RWPE1 (cell line): Measurements from ENCODE around the gene STON1.
"Not testable (repeated sequence)": the region's sequence is repeated elsewhere in the genome, so short reads cannot be mapped to it uniquely, and the experiment has no call there.

Source experiments
- CTCF ChIA-PET: fragments of 350-600 bp; sonication (Branson Sonifier 250); formaldehyde crosslinking; extraction: SDS; loops from one replicate; lab custom pipeline; 2021; lab: Yijun Ruan, JAX
- POLR2A ChIA-PET: fragments of 400-600 bp; formaldehyde crosslinking; extraction: SDS; loops from one replicate; lab custom pipeline; 2020; ENCODE audit warnings: antibody characterized with exemption; ENCODE audit not compliant: low non-redundant PET; lab: Yijun Ruan, JAX
- DNase-seq: peaks from one replicate; pipeline ENCODE4 v3.0.0; 2012; ENCODE audit warnings: low spot score
- H3K27ac ChIP-seq: fragments of 450-650 bp; 2 replicates; pipeline ENCODE4 v1.5.1; 2017
- CTCF ChIP-seq: fragments of 450-650 bp; conservative IDR thresholded peaks from 2 replicates; pipeline ENCODE4 v1.5.1; 2017; ENCODE audit warnings: low read depth, mild to moderate bottlenecking

Gene STON1

GRCh38 chr2:48600204-48600813, 70.4 kb downstream of the STON1 start:
- TF ChIP-seq CTCF: peak; percentile 78
- no peak overlapping the region for H3K27ac ChIP-seq
- peak; percentile 21 for DNase-seq
- POLR2A ChIA-PET: no interaction called here
- CTCF ChIA-PET: interaction anchor here (0.5 to 1.2 kb wide), 9 partner anchors 10 to 1802 kb away, joined by 3 to 5 read pairs (median 3); no protein-coding TSS in a partner anchor

- ChIA-PET CTCF (interaction anchor here (0.5 to 0.7 kb wide), 6 partner anchors 13 to 1801 kb away, joined by 3 to 5 read pairs (median 3); no protein-coding TSS in a partner anchor), POLR2A (no interaction called here)
- H3K27ac ChIP-seq: no peak overlapping the region
- DNase-seq: no peak
- TF ChIP-seq CTCF: no peak
Observed at GRCh38 chr2:48600917-48601316, 71.0 kb downstream of the STON1 start.

- CTCF ChIA-PET: no interaction called here
- peak; percentile 13 for DNase-seq
- H3K27ac ChIP-seq: no peak overlapping the region
- no peak; the same call in 1 of the 2 replicates for TF ChIP-seq CTCF
- POLR2A ChIA-PET: no interaction called here
Observed at GRCh38 chr2:48601349-48601748, 71.4 kb downstream of the STON1 start.

- ChIA-PET CTCF (no interaction called here), POLR2A (no interaction called here)
- TF ChIP-seq CTCF: no peak
- no peak for DNase-seq
- H3K27ac ChIP-seq: no peak overlapping the region
Observed at GRCh38 chr2:48605482-48606175, 75.7 kb downstream of the STON1 start.

- TF ChIP-seq CTCF: no peak
- ChIA-PET POLR2A (no interaction called here), CTCF (no interaction called here)
- H3K27ac ChIP-seq: no peak overlapping the region
- no peak for DNase-seq
Observed at GRCh38 chr2:48607307-48608014, 77.5 kb downstream of the STON1 start.

GRCh38 chr2:48613211-48613610, 83.3 kb downstream of the STON1 start:
- no peak for TF ChIP-seq CTCF
- ChIA-PET CTCF (interaction anchor here (0.6 kb wide), 1 partner anchor 1880 kb away, joined by 4 read pairs; no protein-coding TSS in a partner anchor), POLR2A (no interaction called here)
- no peak for DNase-seq
- no peak overlapping the region for H3K27ac ChIP-seq

GRCh38 chr2:48614581-48614980, 84.6 kb downstream of the STON1 start:
- DNase-seq, H3K27ac ChIP-seq, CTCF ChIA-PET, POLR2A ChIA-PET: not testable (repeated sequence)
